ENCODE data around the gene TSPAN31. TPM values are rescaled to one million over a fixed set of nuclear protein-coding genes. Genes with fewer than 3 reads are reported as not detected.

The TSPAN31 gene
- total and polyA plus RNA-seq, 2 of the 8 experiments (the other 6 are each of a cell fraction or from before 2014, with no cell fraction given), result 15.8 to 31.4 TPM

- TF ChIP-seq SRF (IDR thresholded peaks at IDR 0.05; ENCODE audit: low read depth, low read length) (no peak), CBX8 (IDR thresholded peaks at IDR 0.05; ENCODE audit: borderline replicate concordance, low read depth, low read length) (no peak), CHD7 (IDR thresholded peaks at IDR 0.05; ENCODE audit: insufficient replicate concordance, low read length) (no peak)
Observed at GRCh38 chr12:57718641-57719528, 26.0 kb upstream of the TSPAN31 start (continued).

All from H1 (cell line).